ENCODE results near the gene NDST3. TPM values are rescaled to one million over a fixed set of nuclear protein-coding genes. Genes with fewer than 3 reads are reported as not detected.

The NDST3 gene
- total and polyA plus RNA-seq, 3 experiments from 2014 or later: not detected

GRCh38 chr4:118279920-118280432, 245.7 kb downstream of the NDST3 start:
- Mint-ChIP-seq H3K4me1 (peaks cover 38 to 71% (median 63%) of the 10 kb centered on the region in 3 donors), H3K27me3 (no peaks in the 10 kb centered on the region), H3K36me3 (peaks cover 0 to 52% (median 4%) of the 10 kb centered on the region in 3 donors), H3K9me3 (no peaks in the 10 kb centered on the region), H3K4me3 (peak overlapping the region; percentile 86 to 98 (median 93)), H3K27ac (peak overlapping the region; percentile 95 to 100 (median 98))
- ChIA-PET POLR2A (interaction anchor here (0.9 kb wide), 1 partner anchor 405 kb away, joined by 4 read pairs; the partner anchor contains the start of gene METTL14), CTCF (interaction anchor here (1.0 to 1.2 kb wide), 2 partner anchors 73 to 405 kb away, joined by 4 read pairs; partner anchors contain the start of genes METTL14 and PRSS12)
- H3K9me3 ChIP-seq (ENCODE audit: low read length): no peaks in the 10 kb centered on the region
- no peaks in the 10 kb centered on the region for H3K27me3 ChIP-seq (ENCODE audit: insufficient read depth, low read length, poor library complexity, severe bottlenecking)
- no peak for DNase-seq
- H3K4me1 ChIP-seq (ENCODE audit: insufficient read depth, low read length): peaks cover 24% of the 10 kb centered on the region
- peak overlapping the region; percentile 98 for H3K27ac ChIP-seq (ENCODE audit: low read depth, low read length)
- H3K36me3 ChIP-seq (ENCODE audit: insufficient read depth, low read length): no peaks in the 10 kb centered on the region
- peak overlapping the region; percentile 88 for H3K4me3 ChIP-seq (ENCODE audit: low read length)

- peak overlapping the region; percentile 40 to 97 (median 87) for H3K27ac Mint-ChIP-seq
- peak overlapping the region; percentile 28 to 94 (median 58) for H3K4me3 Mint-ChIP-seq
- Histone ChIP-seq H3K27me3 (ENCODE audit: insufficient read depth, low read length, poor library complexity, severe bottlenecking) (no peaks in the 10 kb centered on the region), H3K36me3 (ENCODE audit: insufficient read depth, low read length) (no peaks in the 10 kb centered on the region), H3K4me1 (ENCODE audit: insufficient read depth, low read length) (peaks cover 24% of the 10 kb centered on the region), H3K9me3 (ENCODE audit: low read length) (no peaks in the 10 kb centered on the region), H3K27ac (ENCODE audit: low read depth, low read length) (peak overlapping the region; percentile 98), H3K4me3 (ENCODE audit: low read length) (peak overlapping the region; percentile 88)
- no peaks in the 10 kb centered on the region for H3K27me3 Mint-ChIP-seq
- POLR2A ChIA-PET: no interaction called here
- CTCF ChIA-PET: interaction anchor here (1.0 to 1.2 kb wide), 2 partner anchors 73 to 404 kb away, joined by 3 to 4 read pairs; partner anchors contain the start of gene METTL14
- H3K36me3 Mint-ChIP-seq: peaks cover 0 to 52% (median 4%) of the 10 kb centered on the region in 3 donors
- peaks cover 38 to 71% (median 63%) of the 10 kb centered on the region in 3 donors for H3K4me1 Mint-ChIP-seq
- peak in 4 of 5 donors; percentile 18 to 56 (median 46) for DNase-seq
- H3K9me3 Mint-ChIP-seq: no peaks in the 10 kb centered on the region
Observed at GRCh38 chr4:118280501-118281218, 246.4 kb downstream of the NDST3 start.

GRCh38 chr4:118281611-118282442, 247.5 kb downstream of the NDST3 start:
- Histone ChIP-seq H3K4me3 (ENCODE audit: low read length) (no peak overlapping the region), H3K4me1 (ENCODE audit: insufficient read depth, low read length) (peaks cover 24% of the 10 kb centered on the region), H3K36me3 (ENCODE audit: insufficient read depth, low read length) (no peaks in the 10 kb centered on the region), H3K27me3 (ENCODE audit: insufficient read depth, low read length, poor library complexity, severe bottlenecking) (no peaks in the 10 kb centered on the region), H3K27ac (ENCODE audit: low read depth, low read length) (no peak overlapping the region), H3K9me3 (ENCODE audit: low read length) (no peaks in the 10 kb centered on the region)
- DNase-seq: no peak
- Mint-ChIP-seq H3K36me3 (peaks cover 0 to 54% (median 9%) of the 10 kb centered on the region in 3 donors), H3K4me1 (peaks cover 38 to 71% (median 63%) of the 10 kb centered on the region in 3 donors), H3K27me3 (no peaks in the 10 kb centered on the region), H3K4me3 (peak overlapping the region in 1 of 7 donors; percentile 21), H3K9me3 (no peaks in the 10 kb centered on the region), H3K27ac (peak overlapping the region; percentile 27 to 69 (median 49))
- ChIA-PET POLR2A (no interaction called here), CTCF (interaction anchor here (1.0 kb wide), 1 partner anchor 72 kb away, joined by 3 read pairs; no protein-coding TSS in a partner anchor)

GRCh38 chr4:118282692-118283091, 248.4 kb downstream of the NDST3 start:
- Mint-ChIP-seq H3K36me3 (peaks cover 0 to 54% (median 9%) of the 10 kb centered on the region in 3 donors), H3K9me3 (no peaks in the 10 kb centered on the region), H3K4me3 (peak overlapping the region in 2 of 7 donors; percentile 18 to 25), H3K27me3 (no peaks in the 10 kb centered on the region), H3K27ac (peak overlapping the region; percentile 30 to 80 (median 56)), H3K4me1 (peaks cover 35 to 63% (median 58%) of the 10 kb centered on the region in 3 donors)
- H3K4me1 ChIP-seq (ENCODE audit: insufficient read depth, low read length): peaks cover 23% of the 10 kb centered on the region
- no peak overlapping the region for H3K4me3 ChIP-seq (ENCODE audit: low read length)
- no peak for DNase-seq
- no peak overlapping the region for H3K27ac ChIP-seq (ENCODE audit: low read depth, low read length)
- no peaks in the 10 kb centered on the region for H3K36me3 ChIP-seq (ENCODE audit: insufficient read depth, low read length)
- ChIA-PET POLR2A (no interaction called here), CTCF (no interaction called here)
- H3K9me3 ChIP-seq (ENCODE audit: low read length): no peaks in the 10 kb centered on the region
- H3K27me3 ChIP-seq (ENCODE audit: insufficient read depth, low read length, poor library complexity, severe bottlenecking): no peaks in the 10 kb centered on the region

GRCh38 chr4:118284169-118284568, 249.9 kb downstream of the NDST3 start:
- no peak for DNase-seq
- Histone ChIP-seq H3K36me3 (ENCODE audit: insufficient read depth, low read length) (no peaks in the 10 kb centered on the region), H3K27me3 (ENCODE audit: insufficient read depth, low read length, poor library complexity, severe bottlenecking) (no peaks in the 10 kb centered on the region), H3K9me3 (ENCODE audit: low read length) (no peaks in the 10 kb centered on the region), H3K4me1 (ENCODE audit: insufficient read depth, low read length) (peaks cover 21% of the 10 kb centered on the region), H3K4me3 (ENCODE audit: low read length) (no peak overlapping the region), H3K27ac (ENCODE audit: low read depth, low read length) (no peak overlapping the region)
- Mint-ChIP-seq H3K9me3 (no peaks in the 10 kb centered on the region), H3K27ac (peak overlapping the region in 3 of 8 donors; percentile 1 to 80 (median 8)), H3K4me3 (peak overlapping the region in 1 of 7 donors; percentile 15), H3K27me3 (no peaks in the 10 kb centered on the region), H3K36me3 (peaks cover 0 to 43% (median 9%) of the 10 kb centered on the region in 3 donors), H3K4me1 (peaks cover 29 to 50% (median 44%) of the 10 kb centered on the region in 3 donors)
- CTCF ChIA-PET: no interaction called here
- POLR2A ChIA-PET: no interaction called here

GRCh38 chr4:118285931-118286330, 251.6 kb downstream of the NDST3 start:
- Histone ChIP-seq H3K9me3 (ENCODE audit: low read length) (no peaks in the 10 kb centered on the region), H3K27ac (ENCODE audit: low read depth, low read length) (no peak overlapping the region), H3K4me3 (ENCODE audit: low read length) (no peak overlapping the region), H3K4me1 (ENCODE audit: insufficient read depth, low read length) (peaks cover 4% of the 10 kb centered on the region), H3K36me3 (ENCODE audit: insufficient read depth, low read length) (no peaks in the 10 kb centered on the region), H3K27me3 (ENCODE audit: insufficient read depth, low read length, poor library complexity, severe bottlenecking) (no peaks in the 10 kb centered on the region)
- H3K4me3 Mint-ChIP-seq: no peak overlapping the region
- ChIA-PET POLR2A (no interaction called here), CTCF (no interaction called here)
- H3K4me1 Mint-ChIP-seq: peaks cover 16 to 32% (median 26%) of the 10 kb centered on the region in 3 donors
- H3K36me3 Mint-ChIP-seq: peaks cover 0 to 31% (median 11%) of the 10 kb centered on the region in 3 donors
- DNase-seq: no peak
- H3K9me3 Mint-ChIP-seq: no peaks in the 10 kb centered on the region
- H3K27me3 Mint-ChIP-seq: no peaks in the 10 kb centered on the region
- H3K27ac Mint-ChIP-seq: peak overlapping the region in 2 of 8 donors; percentile 18 to 32

GRCh38 chr4:118286685-118287084, 252.4 kb downstream of the NDST3 start:
- Histone ChIP-seq H3K36me3 (ENCODE audit: insufficient read depth, low read length) (no peaks in the 10 kb centered on the region), H3K4me1 (ENCODE audit: insufficient read depth, low read length) (no peaks in the 10 kb centered on the region), H3K4me3 (ENCODE audit: low read length) (no peak overlapping the region), H3K9me3 (ENCODE audit: low read length) (no peaks in the 10 kb centered on the region), H3K27ac (ENCODE audit: low read depth, low read length) (no peak overlapping the region), H3K27me3 (ENCODE audit: insufficient read depth, low read length, poor library complexity, severe bottlenecking) (no peaks in the 10 kb centered on the region)
- peaks cover 11 to 25% (median 18%) of the 10 kb centered on the region in 3 donors for H3K4me1 Mint-ChIP-seq
- H3K27ac Mint-ChIP-seq: no peak overlapping the region
- no peaks in the 10 kb centered on the region for H3K9me3 Mint-ChIP-seq
- ChIA-PET POLR2A (no interaction called here), CTCF (no interaction called here)
- no peaks in the 10 kb centered on the region for H3K27me3 Mint-ChIP-seq
- DNase-seq: no peak
- H3K4me3 Mint-ChIP-seq: no peak overlapping the region
- H3K36me3 Mint-ChIP-seq: peaks cover 0 to 25% (median 11%) of the 10 kb centered on the region in 3 donors

Data from CD8-positive, alpha-beta memory T cell (primary cell).